ENCODE measurements around the gene DGCR6L. TPM values are rescaled to one million over a fixed set of nuclear protein-coding genes. Genes with fewer than 3 reads are reported as not detected.
"Not testable (repeated sequence)": the region's sequence is repeated elsewhere in the genome, so short reads cannot be mapped to it uniquely, and the experiment has no call there.

The DGCR6L gene
- total RNA-seq, 1 experiment from 2014 or later = 50.7 TPM

- H3K9me3 ChIP-seq (ENCODE audit: low read depth, low read length, poor library complexity, severe bottlenecking) = no peaks in the 10 kb centered on the region
- no peaks in the 10 kb centered on the region for H3K4me1 ChIP-seq (ENCODE audit: insufficient read depth, low read length, poor library complexity, severe bottlenecking)
- intact Hi-C loops (cut with micrococcal nuclease; ENCODE audit: unreplicated experiment) = no loop called here
- no TSS peak for BruUV-seq (replicated peaks)
- no peak for DNase-seq (ENCODE audit: low spot score)
- no peak overlapping the region for H3K4me3 ChIP-seq (ENCODE audit: low read depth, low read length, poor library complexity, severe bottlenecking)
- H3K27ac ChIP-seq (ENCODE audit: low read depth, low read length, poor library complexity, severe bottlenecking) = no peak overlapping the region
- ChIA-PET CTCF (interaction anchor here (0.6 to 2.0 kb wide), 2 partner anchors 19 to 126 kb away, joined by 4 to 7 read pairs; no protein-coding TSS in a partner anchor), POLR2A (ENCODE audit: low non-redundant PET) (no interaction called here)
- H3K36me3 ChIP-seq (ENCODE audit: insufficient read depth, low read length, poor library complexity, severe bottlenecking) = no peaks in the 10 kb centered on the region
- no peaks in the 10 kb centered on the region for H3K27me3 ChIP-seq (replicated peaks; ENCODE audit: insufficient read depth, low read depth, low read length, poor library complexity)
- TF ChIP-seq EZH2 (IDR thresholded peaks at IDR 0.05; ENCODE audit: borderline replicate concordance, low read depth, low read length, poor library complexity, severe bottlenecking) = no peak
- TF ChIP-seq, protein P1, sequence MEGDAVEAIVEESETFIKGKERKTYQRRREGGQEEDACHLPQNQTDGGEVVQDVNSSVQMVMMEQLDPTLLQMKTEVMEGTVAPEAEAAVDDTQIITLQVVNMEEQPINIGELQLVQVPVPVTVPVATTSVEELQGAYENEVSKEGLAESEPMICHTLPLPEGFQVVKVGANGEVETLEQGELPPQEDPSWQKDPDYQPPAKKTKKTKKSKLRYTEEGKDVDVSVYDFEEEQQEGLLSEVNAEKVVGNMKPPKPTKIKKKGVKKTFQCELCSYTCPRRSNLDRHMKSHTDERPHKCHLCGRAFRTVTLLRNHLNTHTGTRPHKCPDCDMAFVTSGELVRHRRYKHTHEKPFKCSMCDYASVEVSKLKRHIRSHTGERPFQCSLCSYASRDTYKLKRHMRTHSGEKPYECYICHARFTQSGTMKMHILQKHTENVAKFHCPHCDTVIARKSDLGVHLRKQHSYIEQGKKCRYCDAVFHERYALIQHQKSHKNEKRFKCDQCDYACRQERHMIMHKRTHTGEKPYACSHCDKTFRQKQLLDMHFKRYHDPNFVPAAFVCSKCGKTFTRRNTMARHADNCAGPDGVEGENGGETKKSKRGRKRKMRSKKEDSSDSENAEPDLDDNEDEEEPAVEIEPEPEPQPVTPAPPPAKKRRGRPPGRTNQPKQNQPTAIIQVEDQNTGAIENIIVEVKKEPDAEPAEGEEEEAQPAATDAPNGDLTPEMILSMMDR (conservative IDR thresholded peaks at IDR 0.05; ENCODE audit: low read depth, low read length) = no peak
Observed at GRCh38 chr22:20282901-20283673, 36.8 kb downstream of the DGCR6L start.

DNA sequence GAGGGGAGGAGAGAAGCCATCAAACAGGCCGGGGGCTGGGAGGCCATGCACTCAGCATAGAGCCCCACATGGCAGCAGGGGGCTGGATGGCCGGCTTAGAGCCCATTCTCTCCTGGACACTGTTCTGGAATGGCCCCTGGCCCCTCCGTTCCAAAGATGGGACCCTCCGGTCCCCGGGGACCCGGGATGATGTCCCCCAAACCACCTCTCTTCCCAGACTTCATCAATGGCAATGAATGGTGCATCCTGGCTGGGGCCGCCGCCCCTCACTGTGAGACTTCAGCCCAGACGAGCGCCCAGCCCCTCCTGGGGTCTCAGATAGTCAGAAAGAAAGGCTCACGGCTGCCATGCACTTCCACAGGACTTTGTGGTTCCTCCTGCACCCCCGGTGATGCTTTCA, 38.0 kb downstream of the DGCR6L start:
- Histone ChIP-seq H3K36me3 (ENCODE audit: insufficient read depth, low read length, poor library complexity, severe bottlenecking) (no peaks in the 10 kb centered on the region), H3K27ac (ENCODE audit: low read depth, low read length, poor library complexity, severe bottlenecking) (no peak overlapping the region), H3K27me3 (replicated peaks; ENCODE audit: insufficient read depth, low read depth, low read length, poor library complexity) (no peaks in the 10 kb centered on the region), H3K9me3 (ENCODE audit: low read depth, low read length, poor library complexity, severe bottlenecking) (no peaks in the 10 kb centered on the region), H3K4me3 (ENCODE audit: low read depth, low read length, poor library complexity, severe bottlenecking) (no peak overlapping the region), H3K4me1 (ENCODE audit: insufficient read depth, low read length, poor library complexity, severe bottlenecking) (no peaks in the 10 kb centered on the region)
- intact Hi-C loops (cut with micrococcal nuclease; ENCODE audit: unreplicated experiment) = no loop called here
- POLR2A ChIA-PET (ENCODE audit: low non-redundant PET) = no interaction called here
- no peak for TF ChIP-seq EZH2 (IDR thresholded peaks at IDR 0.05; ENCODE audit: borderline replicate concordance, low read depth, low read length, poor library complexity, severe bottlenecking)
- TF ChIP-seq, protein P1 (conservative IDR thresholded peaks at IDR 0.05; ENCODE audit: low read depth, low read length) = no peak
- BruUV-seq (replicated peaks) = no TSS peak
- DNase-seq (ENCODE audit: low spot score) = no peak
- CTCF ChIA-PET = no interaction called here

DNA sequence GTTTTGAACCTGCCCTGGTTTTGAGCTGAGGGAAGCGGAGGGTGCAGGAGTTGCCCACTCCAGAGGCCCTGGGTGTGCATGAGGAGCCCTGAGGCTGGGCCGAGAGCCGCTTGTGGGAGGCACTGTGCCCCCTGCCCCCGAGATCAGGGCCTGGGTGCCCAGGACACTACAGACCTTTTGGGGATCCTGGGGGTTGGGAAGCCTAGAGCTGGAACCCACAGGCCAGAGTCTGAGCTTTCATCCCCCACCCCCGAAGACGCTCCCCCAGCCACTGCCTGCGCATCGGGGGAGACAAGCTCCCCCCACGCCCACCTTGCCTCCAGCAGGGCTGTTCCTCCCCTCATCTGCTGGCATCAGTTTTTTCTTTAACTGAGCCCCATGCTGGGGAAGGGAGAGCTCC, 38.4 kb downstream of the DGCR6L start:
- H3K36me3 ChIP-seq (ENCODE audit: insufficient read depth, low read length, poor library complexity, severe bottlenecking); CTCF ChIA-PET; H3K27ac ChIP-seq (ENCODE audit: low read depth, low read length, poor library complexity, severe bottlenecking); intact Hi-C loops (cut with micrococcal nuclease; ENCODE audit: unreplicated experiment); H3K4me1 ChIP-seq (ENCODE audit: insufficient read depth, low read length, poor library complexity, severe bottlenecking); H3K9me3 ChIP-seq (ENCODE audit: low read depth, low read length, poor library complexity, severe bottlenecking); H3K4me3 ChIP-seq (ENCODE audit: low read depth, low read length, poor library complexity, severe bottlenecking); H3K27me3 ChIP-seq (replicated peaks; ENCODE audit: insufficient read depth, low read depth, low read length, poor library complexity); POLR2A ChIA-PET (ENCODE audit: low non-redundant PET); BruUV-seq (replicated peaks); DNase-seq (ENCODE audit: low spot score): not testable (repeated sequence)

DNA sequence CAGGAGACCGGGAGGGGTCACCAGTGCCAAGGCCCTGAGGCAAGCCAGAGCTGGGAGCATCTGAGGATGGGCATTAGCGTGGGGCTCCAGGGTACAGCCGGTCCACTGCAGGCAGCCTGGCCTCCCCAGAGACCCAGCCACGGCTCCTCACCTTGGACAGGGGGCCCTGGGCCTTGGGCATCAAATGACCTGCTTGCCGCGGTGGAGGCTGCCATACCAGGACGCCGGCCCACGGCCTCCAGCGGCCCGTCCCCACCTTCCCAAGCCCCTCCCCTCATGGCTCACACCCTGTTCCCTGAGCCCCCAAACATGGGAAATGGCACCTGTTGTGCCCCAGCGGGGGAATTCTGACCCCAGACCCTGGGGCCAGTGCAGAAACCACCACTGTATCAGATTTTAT, 39.0 kb downstream of the DGCR6L start:
- CTCF ChIA-PET = no interaction called here
- TF ChIP-seq, protein P1 (conservative IDR thresholded peaks at IDR 0.05; ENCODE audit: low read depth, low read length) = no peak
- no peak for TF ChIP-seq EZH2 (IDR thresholded peaks at IDR 0.05; ENCODE audit: borderline replicate concordance, low read depth, low read length, poor library complexity, severe bottlenecking)
- no peak overlapping the region for H3K4me3 ChIP-seq (ENCODE audit: low read depth, low read length, poor library complexity, severe bottlenecking)
- no peaks in the 10 kb centered on the region for H3K36me3 ChIP-seq (ENCODE audit: insufficient read depth, low read length, poor library complexity, severe bottlenecking)
- no peak for DNase-seq (ENCODE audit: low spot score)
- H3K27ac ChIP-seq (ENCODE audit: low read depth, low read length, poor library complexity, severe bottlenecking) = no peak overlapping the region
- intact Hi-C loops (cut with micrococcal nuclease; ENCODE audit: unreplicated experiment) = no loop called here
- no peaks in the 10 kb centered on the region for H3K4me1 ChIP-seq (ENCODE audit: insufficient read depth, low read length, poor library complexity, severe bottlenecking)
- no peaks in the 10 kb centered on the region for H3K9me3 ChIP-seq (ENCODE audit: low read depth, low read length, poor library complexity, severe bottlenecking)
- no TSS peak for BruUV-seq (replicated peaks)
- POLR2A ChIA-PET (ENCODE audit: low non-redundant PET) = no interaction called here
- no peaks in the 10 kb centered on the region for H3K27me3 ChIP-seq (replicated peaks; ENCODE audit: insufficient read depth, low read depth, low read length, poor library complexity)

DNA sequence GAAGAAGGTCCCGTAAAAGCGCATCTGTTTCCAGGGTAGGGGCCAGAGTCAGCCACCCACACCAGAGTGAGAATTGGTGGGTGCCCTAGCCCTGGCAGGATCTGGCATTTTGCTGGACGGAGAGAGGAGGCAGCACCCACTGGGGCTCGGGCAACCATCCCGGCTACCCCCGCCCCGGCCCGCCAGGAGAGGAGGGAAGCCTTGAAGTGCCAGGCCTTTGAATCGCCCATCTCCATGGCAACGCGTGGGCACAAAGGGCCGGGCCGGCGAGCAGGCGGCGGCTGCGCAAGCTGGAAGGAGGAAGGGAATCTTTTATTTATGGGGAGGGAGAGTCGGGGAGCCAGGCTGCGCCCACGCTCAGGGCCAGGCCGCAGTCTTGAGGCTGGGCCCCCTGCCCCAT, 39.7 kb downstream of the DGCR6L start:
- POLR2A ChIA-PET (ENCODE audit: low non-redundant PET); BruUV-seq (replicated peaks): not testable (repeated sequence)

More for the DNA sequence above, 39.7 kb downstream of the DGCR6L start:
- H3K9me3 ChIP-seq (ENCODE audit: low read depth, low read length, poor library complexity, severe bottlenecking); H3K4me3 ChIP-seq (ENCODE audit: low read depth, low read length, poor library complexity, severe bottlenecking); H3K36me3 ChIP-seq (ENCODE audit: insufficient read depth, low read length, poor library complexity, severe bottlenecking); H3K27me3 ChIP-seq (replicated peaks; ENCODE audit: insufficient read depth, low read depth, low read length, poor library complexity); intact Hi-C loops (cut with micrococcal nuclease; ENCODE audit: unreplicated experiment); H3K4me1 ChIP-seq (ENCODE audit: insufficient read depth, low read length, poor library complexity, severe bottlenecking); CTCF ChIA-PET; H3K27ac ChIP-seq (ENCODE audit: low read depth, low read length, poor library complexity, severe bottlenecking): not testable (repeated sequence)
- DNase-seq (ENCODE audit: low spot score) = peak; percentile 43

Data from A673 (cell line).